Ovary (tissue), 9 donors: ENCODE data around the gene TEKT5. TPM values are rescaled to one million over a fixed set of nuclear protein-coding genes. Genes with fewer than 3 reads are reported as not detected.

Experiments used
- DNase-seq, 5 donors: peaks; one replicate each; pipeline ENCODE4 v3.0.0-alpha.2; 2019 to 2020
- H3K27ac ChIP-seq, 2 donors: fragments of 200-600 bp; one replicate each; pipeline versions ENCODE4 v1.5.1 to v1.8.0; 2019 to 2022
- H3K27me3 ChIP-seq: fragments of 200-600 bp; one replicate; pipeline ENCODE4 v1.8.0; 2022
- H3K36me3 ChIP-seq: fragments of 200-600 bp; sonication (generic); one replicate; pipeline ENCODE4 v1.5.1; 2019
- H3K4me1 ChIP-seq: one replicate; pipeline ENCODE4 v1.8.1; 2013; ENCODE audit warnings: mild to moderate bottlenecking, moderate library complexity; ENCODE audit not compliant: insufficient read depth
- H3K4me3 ChIP-seq: fragments of 200-600 bp; sonication (generic); one replicate; pipeline ENCODE4 v1.5.1; 2017
- H3K9me3 ChIP-seq, 2 donors: fragments of 200-600 bp in 1 of 2; sonication (generic) in 1 of 2; one replicate each; pipeline versions ENCODE4 v1.5.1 to v1.8.1; 2013 to 2019; ENCODE audit warnings: mild to moderate bottlenecking in 1 of 2, moderate library complexity in 1 of 2
- CTCF ChIP-seq, 3 donors: fragments of 450-650 bp in 2 of 3; fragments of 200-600 bp in 1 of 3; IDR thresholded peaks; one replicate each; pipeline versions ENCODE4 v1.5.1 to v1.8.0; 2016 to 2022; ENCODE audit warnings: antibody characterized with exemption in 3 of 3, mild to moderate bottlenecking in 1 of 3
- EP300 ChIP-seq: sonication (generic); formaldehyde crosslinking; IDR thresholded peaks from one replicate; pipeline ENCODE4 v1.6.1; 2017; ENCODE audit warnings: antibody characterized with exemption
- POLR2A ChIP-seq: fragments of 450-650 bp; IDR thresholded peaks from one replicate; pipeline ENCODE4 v1.6.1; 2017; ENCODE audit warnings: antibody characterized with exemption, mild to moderate bottlenecking, moderate library complexity
- WGBS, 3 donors: extraction: QIAGEN DNeasy Blood & Tissue Kit in 1 of 3; methylation state at CpG; one replicate each; pipeline versions ENCODE4 v1.1.5 to v1.1.7; 2013 to 2017; 5-methylcytosine and 5-hydroxymethylcytosine counted together
- intact Hi-C, 4 donors: fragments of 100-400 bp; cut with DNase I; formaldehyde crosslinking; loops; one replicate each; pipeline versions ENCODE4 v1.11.0 to v1.15.1; 2022 to 2023
- polyA plus RNA-seq, 2 donors: library from polyadenylated mRNA; stranded (reverse); fragments of 200-250 nt in 1 of 2; fragments of 350-450 nt in 1 of 2; fragmentation: Illumina TruSeq in 1 of 2; extraction: RNeasy Lipid Tissue Mini Kit (QIAGEN cat#74804) in 1 of 2; gene quantifications; one replicate each; pipeline ENCODE4 v1.2.3, GENCODE V29; 2013 to 2014
- total RNA-seq, 7 donors: library from RNA; depleted of rRNA in 2 of 7; stranded (reverse); fragments of >200 nt in 2 of 7; fragmentation: NEBNext Ultra II Directional in 3 of 7; extraction: Animal tissue kit (Norgen Biotek cat#: 25700) in 3 of 7; gene quantifications; one replicate each; pipeline versions ENCODE4 v1.1.0 to v1.2.4, GENCODE V29; 2016 to 2023
- donor health status: DM: no; HTN: no; CAD: no; lungs with moderate emphysema.
- donor health status: DM: no; HTN: no; CAD: no.
- donor health status: Bipolar disorder and iron deficiency.
- donor health status: DM: yes; HTN: yes; CAD: no.
- donor health status: DM: no; HTN: no; CAD: no.
- donor health status: DM: yes; HTN: yes; CAD: no.

The TEKT5 gene
- total and polyA plus RNA-seq, 9 donors = 0.28 to 0.90 (median 0.44) TPM; not detected in 3

- H3K27ac ChIP-seq = no peak overlapping the region
- peaks cover 8% of the 10 kb centered on the region for H3K4me1 ChIP-seq
- H3K9me3 ChIP-seq = no peaks in the 10 kb centered on the region
- DNase-seq = no peak
- H3K27me3 ChIP-seq = no peaks in the 10 kb centered on the region
- TF ChIP-seq POLR2A (no peak), EP300 (no peak)
- no peaks in the 10 kb centered on the region for H3K36me3 ChIP-seq
- intact Hi-C loops = no loop called here
- 78 to 83% (median 83%) methylated on average over 7 of the region's 7 CpGs for WGBS, 3 donors
- no peak overlapping the region for H3K4me3 ChIP-seq
Observed at GRCh38 chr16:10665166-10665565, 29.6 kb downstream of the TEKT5 start.

GRCh38 chr16:10664720-10665126, 30.0 kb downstream of the TEKT5 start:
- Histone ChIP-seq H3K36me3 (no peaks in the 10 kb centered on the region), H3K27ac (no peak overlapping the region), H3K27me3 (no peaks in the 10 kb centered on the region), H3K9me3 (no peaks in the 10 kb centered on the region), H3K4me3 (no peak overlapping the region), H3K4me1 (peaks cover 8% of the 10 kb centered on the region)
- WGBS, 3 donors = 92 to 95% (median 95%) methylated on average over 2 of the region's 2 CpGs
- TF ChIP-seq EP300 (no peak), CTCF (IDR thresholded peaks at IDR 0.05) (no peak), POLR2A (no peak)
- no peak for DNase-seq
- intact Hi-C loops = no loop called here

- no peaks in the 10 kb centered on the region for H3K27me3 ChIP-seq
- H3K4me1 ChIP-seq = peaks cover 8% of the 10 kb centered on the region
- intact Hi-C loops = no loop called here
- no peak overlapping the region for H3K27ac ChIP-seq
- no peak for DNase-seq
- H3K36me3 ChIP-seq = no peaks in the 10 kb centered on the region
- no peaks in the 10 kb centered on the region for H3K9me3 ChIP-seq
- 38 to 44% (median 41%) methylated on average over 4 of the region's 4 CpGs for WGBS, 3 donors
- TF ChIP-seq CTCF (IDR thresholded peaks at IDR 0.05) = no peak
- no peak for TF ChIP-seq EP300
- TF ChIP-seq POLR2A = no peak
- no peak overlapping the region for H3K4me3 ChIP-seq
Observed at GRCh38 chr16:10663744-10664143, 31.0 kb downstream of the TEKT5 start.

GRCh38 chr16:10663146-10663545, 31.6 kb downstream of the TEKT5 start:
- no peaks in the 10 kb centered on the region for H3K27me3 ChIP-seq
- H3K4me1 ChIP-seq = peaks cover 8% of the 10 kb centered on the region
- H3K27ac ChIP-seq = no peak overlapping the region
- WGBS, 3 donors = 4 to 10% (median 8%) methylated on average over 1 of the region's 1 CpG
- peak in 1 of 5 donors; percentile 12 for DNase-seq
- H3K9me3 ChIP-seq = no peaks in the 10 kb centered on the region
- intact Hi-C loops = no loop called here
- TF ChIP-seq EP300 (no peak), CTCF (IDR thresholded peaks at IDR 0.05) (no peak), POLR2A (no peak)
- no peaks in the 10 kb centered on the region for H3K36me3 ChIP-seq
- H3K4me3 ChIP-seq = no peak overlapping the region

GRCh38 chr16:10662212-10662611, 32.5 kb downstream of the TEKT5 start:
- H3K27ac ChIP-seq = no peak overlapping the region
- TF ChIP-seq CTCF (IDR thresholded peaks at IDR 0.05) (no peak), EP300 (no peak), POLR2A (no peak)
- no peaks in the 10 kb centered on the region for H3K9me3 ChIP-seq
- 81 to 88% (median 84%) methylated on average over 5 of the region's 5 CpGs for WGBS, 3 donors
- DNase-seq = no peak
- H3K27me3 ChIP-seq = no peaks in the 10 kb centered on the region
- intact Hi-C loops = no loop called here
- H3K4me3 ChIP-seq = no peak overlapping the region
- H3K36me3 ChIP-seq = no peaks in the 10 kb centered on the region
- peaks cover 8% of the 10 kb centered on the region for H3K4me1 ChIP-seq
